Astrocyte of the spinal cord (primary cell): ENCODE data around the gene P2RY13.

Source experiments
- DNase-seq: peaks from one replicate; pipeline ENCODE4 v3.0.0; 2011; ENCODE audit warnings: low read depth, low spot score
- H3K4me3 ChIP-seq: 2 replicates; pipeline ENCODE4 v1.5.1; 2011; ENCODE audit warnings: low read depth, mild to moderate bottlenecking, low read length, moderate library complexity
- in situ Hi-C: cut with HindIII; loops from 2 replicates; pipeline ENCODE4 v1.10.0; 2017; ENCODE audit warnings: low sequenced_read_pairs
- TF ChIP-seq, protein P1 (sequence below): IDR thresholded peaks from 2 replicates; pipeline ENCODE4 v1.5.1; 2012; ENCODE audit warnings: low read depth, mild to moderate bottlenecking, low read length, inconsistent platforms

Gene P2RY13

DNA sequence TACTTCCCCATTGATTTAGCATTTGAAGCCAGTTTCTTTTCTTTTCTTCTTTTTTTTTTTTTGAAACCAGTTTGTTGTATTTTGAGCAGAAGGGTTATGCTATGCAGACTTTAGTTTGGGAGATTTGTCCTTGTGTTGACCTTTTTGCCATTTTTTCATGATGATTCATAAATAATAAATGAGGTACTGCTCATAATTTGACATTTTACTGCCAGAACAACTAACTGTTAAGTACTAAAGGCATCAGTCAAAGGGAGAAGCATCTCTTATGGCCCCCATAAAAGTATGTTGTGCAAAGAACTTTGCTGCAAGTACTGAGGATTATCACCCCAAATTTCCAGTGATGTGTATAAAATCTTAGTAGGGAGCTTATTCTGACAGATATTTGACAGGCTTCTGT lies 11.0 kb downstream of the P2RY13 start:
- TF ChIP-seq, protein P1, sequence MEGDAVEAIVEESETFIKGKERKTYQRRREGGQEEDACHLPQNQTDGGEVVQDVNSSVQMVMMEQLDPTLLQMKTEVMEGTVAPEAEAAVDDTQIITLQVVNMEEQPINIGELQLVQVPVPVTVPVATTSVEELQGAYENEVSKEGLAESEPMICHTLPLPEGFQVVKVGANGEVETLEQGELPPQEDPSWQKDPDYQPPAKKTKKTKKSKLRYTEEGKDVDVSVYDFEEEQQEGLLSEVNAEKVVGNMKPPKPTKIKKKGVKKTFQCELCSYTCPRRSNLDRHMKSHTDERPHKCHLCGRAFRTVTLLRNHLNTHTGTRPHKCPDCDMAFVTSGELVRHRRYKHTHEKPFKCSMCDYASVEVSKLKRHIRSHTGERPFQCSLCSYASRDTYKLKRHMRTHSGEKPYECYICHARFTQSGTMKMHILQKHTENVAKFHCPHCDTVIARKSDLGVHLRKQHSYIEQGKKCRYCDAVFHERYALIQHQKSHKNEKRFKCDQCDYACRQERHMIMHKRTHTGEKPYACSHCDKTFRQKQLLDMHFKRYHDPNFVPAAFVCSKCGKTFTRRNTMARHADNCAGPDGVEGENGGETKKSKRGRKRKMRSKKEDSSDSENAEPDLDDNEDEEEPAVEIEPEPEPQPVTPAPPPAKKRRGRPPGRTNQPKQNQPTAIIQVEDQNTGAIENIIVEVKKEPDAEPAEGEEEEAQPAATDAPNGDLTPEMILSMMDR, result no peak
- no peak overlapping the region for H3K4me3 ChIP-seq
- DNase-seq, result no peak
- in situ Hi-C loops, result no loop called here

DNA sequence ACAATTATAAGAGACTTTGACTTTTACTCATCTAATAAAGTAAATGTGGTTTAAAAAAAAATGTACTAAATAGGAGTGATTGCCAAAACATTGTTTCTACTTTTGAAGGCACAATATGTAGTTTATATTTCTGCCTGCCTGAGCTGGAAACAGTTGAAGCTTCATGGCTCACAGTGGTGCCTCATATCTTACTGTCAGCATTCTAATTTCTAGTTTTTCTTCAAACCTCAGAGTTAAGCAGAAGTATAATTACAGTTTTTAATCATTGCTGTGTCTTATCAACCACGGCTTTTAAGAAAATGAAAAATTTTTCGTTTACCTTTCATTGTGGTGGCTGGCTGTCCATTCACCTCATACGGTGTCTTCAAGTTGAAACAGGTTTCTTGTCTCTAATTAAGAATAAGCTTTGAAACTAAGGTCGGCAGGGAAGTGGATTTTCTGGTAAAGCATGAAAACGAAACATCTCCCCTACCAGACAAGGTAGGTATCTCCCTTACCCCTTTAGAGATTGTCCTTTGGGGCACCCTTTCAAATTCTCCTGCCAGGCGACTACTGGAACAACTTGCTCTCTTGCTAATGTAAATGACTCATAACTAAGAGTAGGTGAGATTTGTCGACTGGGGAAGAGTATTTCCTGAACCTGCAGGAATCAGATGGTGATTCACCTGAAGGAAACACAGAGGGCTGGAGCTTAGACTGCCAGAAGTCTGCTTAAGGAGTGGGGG lies 12.9 kb downstream of the P2RY13 start, which contains the start of gene GPR87:
GPR87 (minus strand) TSS at position 554 of the 725 bp plus-strand sequence. CDS start 16,720 bp downstream, outside the sequence.
- TF ChIP-seq, protein P1, result no peak
- no peak within 1 kb of the TSS for H3K4me3 ChIP-seq
- no peak for DNase-seq
- in situ Hi-C loops, result no loop called here

DNA sequence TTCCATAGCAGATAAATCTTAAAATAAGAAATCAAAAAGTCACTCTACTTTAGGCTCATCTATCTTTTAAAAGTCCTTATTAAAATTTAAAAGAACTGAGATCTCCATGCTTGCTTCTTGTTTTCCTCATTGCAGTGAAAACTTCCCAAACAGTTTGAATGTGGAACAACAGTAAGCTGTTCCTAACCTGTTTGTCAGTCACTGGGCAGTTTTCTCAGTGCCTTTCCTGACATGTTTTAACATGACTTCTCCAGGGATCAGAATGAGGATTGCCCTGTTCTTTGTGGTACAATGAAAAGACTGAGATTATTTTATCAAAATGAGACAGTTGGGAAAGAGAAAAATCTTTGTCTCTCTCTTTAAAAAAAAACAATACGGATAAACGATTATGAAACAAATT lies 13.5 kb downstream of the P2RY13 start:
- H3K4me3 ChIP-seq, result no peak overlapping the region
- TF ChIP-seq, protein P1, result no peak
- in situ Hi-C loops, result no loop called here
- no peak for DNase-seq

- no peak overlapping the region for H3K4me3 ChIP-seq
- peak; percentile 28 for DNase-seq
- in situ Hi-C loops, result no loop called here
- TF ChIP-seq, protein P1, result no peak
These were observed 14.2 kb downstream of the P2RY13 start for GRCh38 chr3:151315136-151315535.

DNA sequence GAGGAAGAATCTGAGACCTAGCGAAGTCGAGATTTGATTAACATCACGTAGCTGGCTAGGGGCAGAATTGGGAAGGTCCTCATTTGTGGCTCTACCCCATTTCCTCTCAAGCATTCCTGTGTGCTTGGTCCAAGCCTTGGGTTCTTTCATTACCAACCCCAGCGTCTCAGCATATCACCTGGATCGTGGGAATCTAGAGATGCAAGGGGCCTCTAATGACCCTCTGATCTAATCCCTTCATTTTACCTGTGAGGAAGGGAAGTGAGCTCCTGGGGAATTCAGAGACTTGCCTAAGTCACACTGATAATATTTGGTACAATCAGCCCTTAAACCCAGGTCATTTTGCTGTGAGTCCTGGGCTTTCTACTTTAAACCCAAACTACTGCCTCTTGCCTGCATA lies 14.8 kb downstream of the P2RY13 start:
- no peak for DNase-seq
- TF ChIP-seq, protein P1, result no peak
- no peak overlapping the region for H3K4me3 ChIP-seq
- in situ Hi-C loops, result no loop called here

DNA sequence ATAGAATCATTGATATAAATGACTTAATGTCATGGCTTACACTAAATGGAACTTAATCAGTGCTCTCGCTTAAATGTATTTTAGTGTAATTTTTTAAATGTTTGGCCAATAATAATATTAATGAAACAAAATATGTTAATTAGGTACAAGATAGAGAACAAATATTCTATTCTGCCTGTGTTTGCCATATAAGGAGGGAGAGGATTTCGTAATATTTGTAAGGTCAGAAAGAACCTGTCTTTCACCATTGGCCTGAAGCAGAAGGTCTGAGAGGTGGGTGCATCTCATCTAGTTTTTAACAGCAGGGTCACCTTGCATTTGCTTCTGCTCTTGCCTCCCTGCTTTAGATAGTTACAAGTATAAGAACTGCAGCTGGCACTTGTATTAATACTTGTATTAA lies 15.2 kb downstream of the P2RY13 start:
- TF ChIP-seq, protein P1, result no peak
- no peak for DNase-seq
- H3K4me3 ChIP-seq, result no peak overlapping the region
- in situ Hi-C loops, result no loop called here
